GM19397 (cell line): ENCODE measurements around the gene NUMBL.
"Not testable (repeated sequence)": the region's sequence is repeated elsewhere in the genome, so short reads cannot be mapped to it uniquely, and the experiment has no call there.

Experiments used
- ATAC-seq: cut with Tn5 transposase; IDR thresholded peaks from one replicate; pipeline ENCODE4 v1.9.1; 2021; ENCODE audit warnings: mild to moderate bottlenecking, moderate library complexity; ENCODE audit not compliant: unreplicated experiment

Gene NUMBL

DNA sequence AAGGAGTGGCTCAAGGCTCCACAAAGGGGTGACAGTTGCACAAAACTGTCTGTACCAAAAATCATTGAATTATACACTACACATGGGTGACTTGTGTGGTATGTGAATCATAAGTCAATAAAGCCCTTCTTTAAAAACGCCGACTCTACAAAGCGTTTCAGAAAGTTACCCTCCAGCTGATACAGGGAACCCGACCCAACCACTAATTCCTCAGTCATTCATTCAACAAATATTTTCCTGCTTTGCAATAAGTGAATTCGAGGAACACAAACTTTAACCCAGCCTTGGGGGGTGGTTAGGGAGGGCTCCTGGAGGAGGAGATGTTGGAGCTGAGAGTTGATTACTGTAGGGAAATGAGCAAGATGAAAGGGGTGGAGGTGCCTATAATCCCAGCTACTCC is 57.2 kb downstream of the NUMBL start:
- ATAC-seq = no peak

DNA sequence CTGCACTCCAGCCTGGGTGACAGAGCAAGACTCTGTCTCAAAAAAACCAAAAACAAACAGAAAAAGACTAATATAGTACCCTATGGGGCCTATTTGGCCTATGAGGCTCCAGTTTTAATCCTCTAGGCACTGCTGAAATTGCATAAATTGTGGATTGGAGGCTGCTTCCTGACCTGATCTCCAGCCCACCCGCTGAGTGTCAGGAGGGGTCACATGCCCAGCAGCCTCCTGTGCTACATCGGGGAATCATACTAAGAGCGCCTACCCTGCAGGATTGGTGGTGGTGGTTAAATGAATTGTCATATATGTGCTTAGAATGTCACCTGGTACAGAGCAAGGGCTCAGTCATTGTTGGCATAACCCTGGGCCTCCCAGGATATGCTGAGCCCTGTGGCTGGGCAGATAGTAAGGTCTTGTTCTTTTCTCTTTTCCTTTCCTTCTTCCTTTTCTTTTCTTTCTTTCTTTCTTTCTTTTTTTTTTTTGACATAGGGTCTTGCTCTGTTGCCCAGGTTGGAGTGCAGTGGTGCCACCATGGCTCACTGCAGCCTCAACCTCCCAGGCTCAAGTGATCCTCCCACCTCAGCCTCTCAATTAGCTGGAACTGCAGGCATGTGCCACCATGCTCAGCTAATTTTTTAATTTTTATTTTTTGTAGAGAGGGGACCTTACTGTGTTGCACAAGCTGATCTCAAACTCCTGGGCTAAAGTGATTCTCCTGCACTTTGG is 58.0 kb downstream of the NUMBL start:
- ATAC-seq = no peak

DNA sequence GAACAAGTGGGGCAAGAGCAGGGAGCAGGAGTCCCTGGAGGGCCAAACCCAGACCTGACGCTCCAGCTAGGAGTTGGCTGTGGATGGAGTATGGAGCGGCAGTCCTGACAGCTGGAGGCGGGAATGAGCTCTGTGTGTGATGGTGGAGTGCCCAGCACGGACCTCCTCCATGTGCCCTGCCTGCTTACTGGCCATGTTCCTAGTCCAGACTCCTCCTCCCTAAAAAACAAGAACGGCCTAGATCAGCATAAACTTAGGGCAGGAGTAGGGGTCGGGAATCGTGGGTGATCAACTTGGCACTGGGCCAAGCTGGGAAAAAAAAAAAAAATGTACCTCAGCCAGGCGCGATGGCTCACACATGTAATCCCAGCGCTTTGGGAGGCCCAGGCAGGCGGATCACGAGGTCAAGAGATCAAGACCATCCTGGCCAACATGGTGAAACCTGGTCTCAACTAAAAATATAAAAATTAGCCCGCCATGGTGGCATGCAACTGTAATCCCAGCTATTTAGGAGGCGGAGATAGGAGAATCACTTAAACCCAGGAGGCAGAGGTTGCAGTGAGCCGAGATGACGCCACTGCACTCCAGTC is 59.8 kb downstream of the NUMBL start:
- no peak for ATAC-seq

DNA sequence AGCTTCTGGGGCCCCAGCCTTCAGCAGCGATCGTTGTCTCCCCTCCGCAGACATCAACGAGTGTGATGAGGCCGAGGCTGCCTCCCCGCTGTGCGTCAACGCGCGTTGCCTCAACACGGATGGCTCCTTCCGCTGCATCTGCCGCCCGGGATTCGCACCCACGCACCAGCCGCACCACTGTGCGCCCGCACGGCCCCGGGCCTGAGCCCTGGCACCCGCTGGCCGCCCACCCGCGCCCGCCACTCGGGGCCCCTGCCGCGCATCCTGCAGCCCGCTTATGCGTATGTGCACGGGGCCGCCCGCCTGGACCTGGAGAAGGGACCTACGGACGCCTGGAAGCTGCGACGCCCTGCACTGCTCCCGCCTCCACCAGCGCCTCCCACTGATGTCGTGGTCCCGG is 61.1 kb downstream of the NUMBL start:
- no peak for ATAC-seq

DNA sequence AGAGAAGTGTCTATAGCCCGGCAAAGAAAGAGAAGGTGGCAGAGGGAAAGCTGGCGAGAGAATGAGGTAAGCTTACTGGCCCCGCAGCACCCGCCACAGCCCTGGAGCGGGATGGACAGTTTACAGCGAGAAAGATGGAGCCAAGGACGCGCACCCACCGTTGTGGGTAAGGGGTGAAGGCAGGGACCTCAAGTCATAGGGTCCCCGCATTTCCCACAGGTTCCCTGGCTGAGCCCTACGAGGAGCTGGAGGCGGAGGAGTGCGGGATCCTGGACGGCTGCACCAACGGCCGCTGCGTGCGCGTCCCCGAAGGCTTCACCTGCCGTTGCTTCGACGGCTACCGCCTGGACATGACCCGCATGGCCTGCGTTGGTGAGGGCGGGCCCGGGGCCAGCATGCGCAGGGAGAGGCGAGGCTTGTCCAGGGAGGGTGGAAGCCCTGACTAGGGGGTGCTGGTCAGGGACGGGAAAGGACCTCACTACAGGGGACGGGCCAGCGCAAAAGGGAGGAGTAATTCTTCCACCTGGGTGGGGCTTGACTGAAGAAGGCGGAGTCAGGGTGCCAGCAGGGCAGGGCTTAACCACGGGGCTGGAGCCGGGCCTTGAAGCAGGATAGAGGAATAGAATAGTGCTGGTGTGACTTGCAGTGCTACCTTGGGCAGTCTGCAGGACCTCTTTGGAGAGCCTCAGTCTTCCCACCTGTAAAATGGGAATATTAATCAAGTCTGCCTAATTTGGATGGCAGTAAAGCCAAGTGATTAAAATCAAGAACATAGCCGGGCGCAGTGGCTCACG is 62.8 kb downstream of the NUMBL start:
- ATAC-seq = no peak

DNA sequence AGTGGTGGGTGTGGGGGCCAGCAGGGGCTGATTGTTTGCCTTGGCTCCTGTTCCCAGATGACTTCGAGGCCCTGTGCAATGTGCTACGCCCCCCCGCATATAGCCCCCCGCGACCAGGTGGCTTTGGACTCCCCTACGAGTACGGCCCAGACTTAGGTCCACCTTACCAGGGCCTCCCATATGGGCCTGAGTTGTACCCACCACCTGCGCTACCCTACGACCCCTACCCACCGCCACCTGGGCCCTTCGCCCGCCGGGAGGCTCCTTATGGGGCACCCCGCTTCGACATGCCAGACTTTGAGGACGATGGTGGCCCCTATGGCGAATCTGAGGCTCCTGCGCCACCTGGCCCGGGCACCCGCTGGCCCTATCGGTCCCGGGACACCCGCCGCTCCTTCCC is 63.5 kb downstream of the NUMBL start:
- ATAC-seq = no peak

DNA sequence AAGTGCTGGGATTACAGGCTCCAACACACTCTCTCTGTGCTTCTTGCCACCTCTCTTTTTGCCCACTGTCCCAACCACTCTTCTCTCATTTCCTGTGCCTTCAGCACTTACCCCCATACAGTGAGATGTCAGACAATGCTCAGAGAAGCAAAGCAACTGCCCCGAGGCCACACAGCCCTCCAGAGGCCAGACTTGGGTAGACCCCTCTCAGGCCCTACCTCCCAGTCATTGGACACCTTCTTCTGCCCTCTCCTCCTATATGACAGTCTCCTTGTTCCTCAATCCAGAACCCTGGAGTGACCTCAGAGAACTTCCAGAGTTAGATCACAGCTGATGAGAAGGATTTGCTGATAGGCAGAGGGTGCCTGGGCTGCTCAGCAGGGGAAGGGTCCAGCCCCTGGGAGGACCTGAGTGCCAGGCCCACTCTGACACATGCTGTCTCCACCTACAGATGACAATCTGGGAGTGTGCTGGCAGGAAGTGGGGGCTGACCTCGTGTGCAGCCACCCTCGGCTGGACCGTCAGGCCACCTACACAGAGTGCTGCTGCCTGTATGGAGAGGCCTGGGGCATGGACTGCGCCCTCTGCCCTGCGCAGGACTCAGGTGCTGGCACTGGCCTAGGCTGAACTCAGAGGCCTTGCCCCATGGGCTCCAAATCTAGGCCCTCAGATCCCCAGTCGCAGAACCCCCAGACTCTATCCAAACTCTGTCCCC is 64.9 kb downstream of the NUMBL start:
- ATAC-seq = no peak

DNA sequence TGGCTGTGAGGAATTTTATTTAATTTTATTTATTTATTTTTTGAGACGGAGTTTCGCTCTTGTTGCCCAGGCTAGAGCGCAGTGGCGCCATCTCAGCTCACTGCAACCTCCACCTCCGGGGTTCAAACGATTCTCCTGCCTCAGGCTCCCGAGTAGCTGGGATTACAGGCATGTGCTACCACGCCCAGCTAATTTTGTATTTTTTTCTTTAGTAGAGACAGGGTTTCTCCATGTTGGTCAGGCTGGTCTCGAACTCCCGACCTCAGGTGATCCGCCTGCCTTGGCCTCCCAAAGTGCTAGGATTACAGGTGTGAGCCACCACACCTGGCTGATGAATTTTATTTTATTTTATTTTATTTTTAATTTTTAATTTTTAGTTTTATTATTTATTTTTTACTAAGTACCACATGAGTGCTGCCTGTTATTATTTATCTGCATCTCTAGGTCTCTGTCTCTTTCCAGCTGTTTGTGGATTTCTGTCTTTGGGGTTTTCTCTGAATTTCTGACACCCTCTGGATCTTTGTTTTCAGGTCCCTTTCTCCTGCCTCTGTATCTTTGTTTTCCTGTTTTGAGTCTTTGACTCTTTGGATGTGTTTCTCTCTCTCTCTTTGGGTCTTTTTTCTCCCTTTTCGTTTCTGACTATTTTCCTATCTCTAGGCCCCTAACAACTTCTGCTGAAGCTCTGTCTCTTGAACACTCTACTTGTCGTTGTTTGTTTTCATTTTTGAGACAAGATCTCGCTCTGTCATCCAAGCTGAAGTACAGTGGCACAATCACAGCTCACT is 65.9 kb downstream of the NUMBL start:
- ATAC-seq = not testable (repeated sequence)

DNA sequence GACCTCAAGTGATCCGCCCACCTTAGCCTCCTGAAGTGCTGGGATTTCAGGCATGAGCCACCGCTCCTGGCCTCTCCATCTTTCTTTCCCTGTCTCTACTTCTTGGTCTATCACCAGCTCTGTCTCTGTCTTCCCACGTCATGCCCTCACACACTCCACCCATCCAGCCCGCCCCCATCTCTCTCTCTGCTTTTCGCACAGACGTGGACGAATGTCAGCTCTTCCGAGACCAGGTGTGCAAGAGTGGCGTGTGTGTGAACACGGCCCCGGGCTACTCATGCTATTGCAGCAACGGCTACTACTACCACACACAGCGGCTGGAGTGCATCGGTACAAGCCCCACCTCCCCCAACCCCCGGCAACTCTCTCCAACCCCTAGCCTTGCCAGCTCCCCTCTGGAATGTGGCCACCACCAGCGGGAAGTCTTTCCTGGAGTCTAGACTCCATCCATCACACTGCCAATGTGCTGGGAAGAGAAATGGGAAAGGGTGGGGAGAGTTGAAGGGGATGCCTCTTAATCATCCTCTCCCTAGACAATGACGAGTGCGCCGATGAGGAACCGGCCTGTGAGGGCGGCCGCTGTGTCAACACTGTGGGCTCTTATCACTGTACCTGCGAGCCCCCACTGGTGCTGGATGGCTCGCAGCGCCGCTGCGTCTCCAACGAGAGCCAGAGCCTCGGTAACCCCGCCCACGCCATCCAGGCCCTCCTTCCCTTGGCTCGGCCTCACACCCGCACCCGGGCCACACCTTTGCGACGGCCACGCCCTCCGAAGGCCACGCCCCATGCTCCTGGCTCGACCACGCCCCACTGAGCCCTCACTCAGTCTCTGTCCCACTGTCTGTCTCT is 66.8 kb downstream of the NUMBL start:
- no peak for ATAC-seq

DNA sequence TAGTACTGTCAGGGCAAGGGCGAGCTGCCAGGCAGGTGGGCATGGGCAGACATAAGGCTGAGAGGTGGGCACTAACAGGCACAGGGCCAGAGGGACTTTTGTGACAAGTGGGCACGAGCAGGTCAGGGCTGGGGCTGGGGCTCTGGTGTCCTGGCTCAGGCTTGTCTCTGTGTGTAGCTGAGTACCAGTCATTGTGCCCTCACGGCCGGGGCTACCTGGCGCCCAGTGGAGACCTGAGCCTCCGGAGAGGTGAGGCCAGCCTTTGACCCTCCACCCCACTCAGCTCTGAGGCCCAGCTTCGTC is 67.7 kb downstream of the NUMBL start:
- ATAC-seq = no peak

DNA sequence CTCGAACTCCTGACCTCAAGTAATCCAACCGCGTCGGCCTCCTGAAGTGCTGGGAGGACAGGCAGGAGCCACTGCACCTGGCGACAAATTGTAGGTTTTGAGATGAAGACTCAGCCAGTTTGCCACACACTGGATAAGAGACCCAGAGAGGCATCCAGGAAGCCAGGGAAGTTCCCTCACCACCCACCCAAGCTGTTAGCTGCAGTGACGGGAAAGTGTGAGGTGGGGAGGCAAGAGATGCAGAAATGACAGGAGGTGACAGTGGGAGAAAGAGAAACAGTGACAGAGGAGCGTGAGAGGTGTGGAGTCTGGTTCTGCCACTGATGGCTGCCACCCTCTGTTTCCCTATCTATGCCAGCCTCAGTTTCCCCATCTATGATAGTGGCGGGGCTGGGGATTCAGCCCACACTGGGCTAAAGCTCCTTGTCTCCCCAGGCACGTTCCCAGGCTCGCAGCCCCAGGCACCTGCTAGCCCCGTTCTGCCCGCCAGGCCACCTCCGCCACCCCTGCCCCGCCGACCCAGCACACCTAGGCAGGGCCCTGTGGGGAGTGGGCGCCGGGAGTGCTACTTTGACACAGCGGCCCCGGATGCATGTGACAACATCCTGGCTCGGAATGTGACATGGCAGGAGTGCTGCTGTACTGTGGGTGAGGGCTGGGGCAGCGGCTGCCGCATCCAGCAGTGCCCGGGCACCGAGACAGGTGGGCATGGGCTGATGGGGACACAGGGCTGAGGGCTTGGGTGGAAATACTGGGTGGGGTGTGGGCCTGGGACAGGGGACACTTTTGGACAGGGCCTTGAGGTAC is 68.3 kb downstream of the NUMBL start:
- no peak for ATAC-seq

DNA sequence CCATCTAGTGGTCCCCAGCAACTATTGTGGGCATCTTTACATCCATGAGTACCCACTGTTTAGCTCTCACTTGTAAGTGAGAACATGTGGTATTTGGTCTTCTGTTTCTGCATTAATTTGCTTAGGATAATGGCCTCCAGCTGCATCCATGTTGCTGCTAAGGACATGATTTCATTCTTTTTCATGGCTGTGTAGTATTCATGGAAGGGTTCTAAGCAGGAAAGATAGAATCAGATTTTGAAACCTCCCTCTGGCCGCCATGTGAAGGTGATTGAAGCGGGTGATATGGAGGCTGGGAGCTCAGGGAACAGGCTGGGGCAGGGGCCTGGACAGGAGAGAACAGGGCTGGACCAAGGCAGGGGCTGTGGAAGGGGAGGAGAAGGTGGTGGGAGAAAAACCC is 69.2 kb downstream of the NUMBL start:
- no peak for ATAC-seq

DNA sequence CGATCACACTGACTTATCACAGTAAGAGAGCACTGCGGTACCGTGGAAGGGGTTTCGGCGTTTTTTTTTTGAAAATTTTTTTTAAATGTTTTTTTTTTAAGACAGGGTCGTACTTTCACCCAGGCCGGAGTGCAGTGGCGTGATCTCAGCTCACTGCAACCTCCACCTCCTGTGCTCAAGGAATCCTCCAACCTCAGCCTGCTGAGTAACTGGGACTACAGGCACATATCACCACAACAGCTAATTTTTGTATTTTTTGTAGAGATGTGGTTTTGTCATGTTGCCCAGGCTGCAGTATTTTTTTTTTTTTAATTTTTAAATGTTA is 70.3 kb downstream of the NUMBL start:
- no peak for ATAC-seq

DNA sequence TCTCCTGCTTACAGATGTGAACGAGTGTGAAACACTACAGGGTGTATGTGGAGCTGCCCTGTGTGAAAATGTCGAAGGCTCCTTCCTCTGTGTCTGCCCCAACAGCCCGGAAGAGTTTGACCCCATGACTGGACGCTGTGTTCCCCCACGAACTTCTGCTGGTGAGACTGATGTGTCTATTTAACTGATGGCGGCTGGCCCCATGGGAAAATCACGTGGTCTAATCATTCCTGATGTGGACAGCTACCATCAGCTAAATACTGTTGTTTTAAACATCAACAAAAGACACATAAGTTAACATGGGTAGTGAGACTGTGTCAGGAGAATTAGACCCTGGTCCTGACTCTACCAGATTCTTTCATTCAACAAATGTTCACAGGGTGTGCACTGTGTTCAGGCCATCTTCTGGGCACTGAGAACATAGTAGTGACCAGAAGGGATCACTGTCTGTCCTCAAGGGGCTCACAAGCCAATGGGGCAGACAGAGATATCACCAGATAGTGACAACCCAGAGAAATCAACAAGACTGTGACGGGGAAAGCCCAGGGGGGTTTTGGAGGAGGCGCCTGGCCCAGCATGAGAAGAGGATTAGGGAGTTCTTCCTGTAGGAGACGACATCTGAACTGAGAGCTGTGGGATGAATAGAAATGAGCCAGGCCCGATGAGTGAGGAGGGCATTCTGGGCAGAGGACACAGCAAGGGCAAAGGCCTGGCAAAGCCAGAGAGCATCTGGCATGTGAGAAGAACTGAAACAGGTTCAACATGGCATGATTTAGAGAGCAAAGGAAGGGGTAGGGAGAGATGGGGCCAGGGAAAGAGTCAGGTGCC is 70.9 kb downstream of the NUMBL start:
- ATAC-seq = no peak

DNA sequence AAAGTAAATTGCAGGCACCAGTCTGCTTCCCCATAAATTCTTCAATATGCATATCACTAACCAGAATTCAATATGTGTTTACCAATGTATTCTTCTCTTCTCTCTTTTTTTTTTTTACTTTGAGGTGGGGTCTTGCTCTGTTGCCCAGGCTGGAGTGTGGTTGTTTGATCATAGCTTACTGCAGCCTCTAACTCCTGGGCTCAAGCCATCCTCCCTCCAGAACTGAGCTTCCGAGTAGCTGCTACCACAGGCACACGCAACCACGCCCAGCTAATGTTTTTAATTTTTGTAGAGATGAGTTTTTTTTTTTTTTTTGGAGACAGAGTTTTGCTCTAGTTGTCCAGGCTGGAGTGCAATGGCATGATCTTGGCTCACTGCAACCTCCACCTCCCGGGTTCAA is 72.5 kb downstream of the NUMBL start:
- ATAC-seq = no peak

DNA sequence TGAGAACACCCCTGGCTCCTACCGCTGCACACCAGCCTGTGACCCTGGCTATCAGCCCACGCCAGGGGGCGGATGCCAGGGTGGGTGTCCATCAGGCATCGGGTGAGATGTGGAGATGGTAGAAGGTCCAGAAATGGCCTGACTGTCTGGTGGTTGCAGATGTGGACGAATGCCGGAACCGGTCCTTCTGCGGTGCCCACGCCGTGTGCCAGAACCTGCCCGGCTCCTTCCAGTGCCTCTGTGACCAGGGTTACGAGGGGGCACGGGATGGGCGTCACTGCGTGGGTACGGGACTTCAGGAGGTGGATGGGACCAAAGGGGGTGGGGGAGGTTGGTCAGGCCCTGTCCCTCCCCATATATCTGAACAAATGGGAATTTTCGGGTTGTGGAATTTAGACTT is 73.5 kb downstream of the NUMBL start:
- ATAC-seq = no peak

DNA sequence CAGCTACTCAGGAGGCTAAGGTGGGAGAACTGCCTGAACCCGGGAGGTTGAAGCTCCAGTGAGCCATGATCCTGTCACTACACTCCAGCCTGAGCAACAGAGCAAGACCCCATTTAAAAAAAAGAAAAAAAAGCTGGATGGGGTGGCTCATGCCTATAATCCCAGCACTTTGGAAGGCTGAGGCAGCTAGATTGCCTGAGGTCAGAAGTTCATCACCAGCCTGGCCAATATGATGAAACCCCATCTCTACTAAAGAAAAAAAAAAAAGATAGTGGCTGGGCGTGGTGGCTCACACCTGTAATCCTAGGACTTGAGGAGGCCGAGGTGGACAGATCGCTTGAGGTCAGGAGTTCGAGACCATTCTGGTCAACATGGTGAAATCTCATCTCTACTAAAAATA is 74.3 kb downstream of the NUMBL start:
- no peak for ATAC-seq
